G401.6 (cell line): ENCODE measurements around the gene PAN3.

ENCODE experiments used
- FAIRE-seq: peaks from 2 replicates; lab custom pipeline; 2012; peaks lifted over from hg19 to GRCh38; lab: Jason Lieb, UNC

PAN3 gene

DNA sequence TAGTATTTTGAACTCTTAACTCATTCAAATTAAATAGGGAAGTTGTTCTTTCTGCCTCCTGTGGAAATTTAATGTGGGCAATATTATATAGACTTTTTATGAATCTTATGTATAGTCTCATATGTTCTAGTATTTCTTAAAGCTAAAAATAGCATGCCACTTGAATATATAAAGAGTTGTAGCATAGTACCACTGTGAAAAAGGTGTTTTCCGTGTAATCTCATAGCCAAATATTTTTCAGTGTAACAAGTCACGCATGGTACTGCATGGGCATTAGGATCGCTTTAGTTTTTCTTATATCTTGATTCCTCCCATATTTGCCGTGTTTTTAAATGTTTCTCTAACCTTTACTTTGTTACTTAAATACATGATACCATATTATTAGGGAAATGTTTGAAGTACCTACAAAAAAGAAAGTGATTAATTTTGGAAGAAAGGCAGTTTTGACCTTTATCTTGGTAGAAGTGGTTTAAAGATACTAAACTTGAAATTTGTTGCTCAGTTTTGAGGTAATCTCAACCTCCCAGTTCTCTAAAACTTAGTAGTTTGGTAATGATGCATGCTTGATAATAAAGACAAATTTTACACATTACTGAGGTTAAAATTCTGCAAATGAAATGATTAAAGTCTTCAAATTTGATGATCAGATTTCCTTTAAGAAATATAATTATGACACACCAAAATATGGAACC lies 81.2 kb downstream of the PAN3 start:
- FAIRE-seq: no peak

- FAIRE-seq: no peak
Observed at GRCh38 chr13:28220166-28220565, 81.8 kb downstream of the PAN3 start.

DNA sequence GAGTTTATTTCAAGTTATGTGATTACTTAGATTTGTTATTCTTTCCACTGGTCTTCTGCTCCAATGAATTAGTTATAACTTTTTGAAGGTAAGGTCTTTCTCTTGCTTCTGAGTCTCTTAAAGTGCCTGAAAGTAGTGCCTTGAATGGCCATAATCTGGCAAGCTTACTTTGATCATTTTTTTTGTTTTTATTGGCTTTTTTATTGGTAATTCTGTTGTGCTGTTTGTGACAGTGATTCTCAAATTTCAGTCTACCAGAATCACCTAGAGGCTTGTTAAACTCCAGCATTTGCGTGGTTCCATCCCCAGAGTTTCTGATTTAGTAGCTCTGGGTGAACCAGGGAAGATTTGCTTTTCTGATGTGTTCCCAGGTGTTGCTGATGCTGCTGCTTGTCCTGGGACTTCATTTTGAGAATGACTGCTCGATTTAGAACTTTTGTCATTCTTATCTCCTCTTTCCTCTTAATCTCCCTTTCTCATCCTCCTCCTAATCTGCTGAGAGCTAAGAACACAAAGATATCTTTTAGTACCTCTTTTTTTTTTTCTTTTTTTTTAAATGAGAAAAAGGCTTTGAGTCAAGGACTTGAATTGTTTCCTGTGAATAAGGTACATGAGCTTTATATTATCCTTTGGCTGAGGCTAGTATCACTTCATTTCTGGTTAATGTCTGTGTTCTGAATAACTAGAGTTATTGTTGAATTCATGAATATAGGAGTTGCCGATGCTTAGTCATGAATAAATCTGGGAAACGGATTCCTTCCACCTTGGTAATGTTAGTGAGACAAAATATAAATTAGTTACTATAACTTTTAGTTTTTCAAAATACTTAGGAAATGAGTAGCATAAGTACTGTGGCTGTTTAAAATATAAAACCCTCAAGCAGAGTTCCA lies 91.4 kb downstream of the PAN3 start:
- no peak for FAIRE-seq

DNA sequence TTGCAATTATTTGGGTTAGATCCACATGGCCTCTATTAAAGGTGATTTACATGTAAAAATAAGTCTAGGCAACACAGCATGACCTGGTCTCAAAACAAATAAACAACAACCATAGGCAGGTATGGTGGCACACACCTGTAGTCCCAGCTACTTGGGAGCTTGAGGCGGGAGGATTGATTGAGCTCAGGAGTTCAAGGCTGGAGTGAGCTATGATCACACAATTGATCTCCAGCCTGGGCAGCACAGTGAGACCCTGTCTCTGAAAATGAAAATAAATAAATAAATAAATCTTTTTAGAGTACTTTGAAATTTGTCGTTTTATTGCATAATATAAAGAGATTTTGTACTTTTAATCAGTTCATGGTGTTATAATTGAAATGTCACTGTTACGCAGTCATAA lies 93.3 kb downstream of the PAN3 start:
- FAIRE-seq: no peak

DNA sequence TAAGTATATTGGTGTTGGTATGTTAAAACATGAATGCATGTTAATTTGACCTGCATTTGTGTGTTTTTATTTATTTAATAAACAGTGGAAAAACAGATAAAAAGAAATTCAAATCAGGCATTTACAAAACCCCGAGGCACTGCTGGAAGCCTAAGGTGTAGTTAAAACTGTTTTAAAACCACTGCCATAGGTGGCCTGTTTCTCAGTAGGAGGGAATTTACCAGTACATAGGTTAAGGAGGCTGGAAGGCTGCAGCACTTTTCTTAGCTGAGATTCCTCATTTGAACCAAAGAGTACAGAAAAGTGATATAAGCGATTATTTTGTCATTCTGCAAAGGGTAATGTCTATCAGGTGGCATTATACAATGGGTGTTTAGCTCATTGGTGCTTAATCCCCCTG lies 99.6 kb downstream of the PAN3 start:
- no peak for FAIRE-seq

- FAIRE-seq: no peak
Observed at GRCh38 chr13:28239374-28239773, 101.0 kb downstream of the PAN3 start.

DNA sequence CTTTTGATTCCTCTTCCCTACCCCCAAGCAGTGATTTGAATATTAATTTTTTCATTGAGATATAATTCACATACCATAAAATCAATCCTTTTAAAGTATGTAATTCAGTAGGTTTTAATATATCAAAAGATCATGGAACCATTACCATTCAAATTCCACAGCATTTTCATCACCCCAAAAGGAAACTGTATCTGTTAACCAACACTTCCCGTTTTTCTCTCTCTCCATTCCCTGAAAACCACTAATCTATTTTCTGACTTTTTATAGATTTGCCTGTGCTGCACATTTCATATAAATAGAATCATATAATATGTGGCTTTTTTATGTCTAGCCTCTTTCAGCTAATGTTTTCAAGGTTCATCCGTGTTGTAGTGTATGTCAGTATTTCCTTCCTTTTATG lies 107.1 kb downstream of the PAN3 start:
- FAIRE-seq: no peak

GRCh38 chr13:28246891-28247290 lies 108.5 kb downstream of the PAN3 start:
- no peak for FAIRE-seq

DNA sequence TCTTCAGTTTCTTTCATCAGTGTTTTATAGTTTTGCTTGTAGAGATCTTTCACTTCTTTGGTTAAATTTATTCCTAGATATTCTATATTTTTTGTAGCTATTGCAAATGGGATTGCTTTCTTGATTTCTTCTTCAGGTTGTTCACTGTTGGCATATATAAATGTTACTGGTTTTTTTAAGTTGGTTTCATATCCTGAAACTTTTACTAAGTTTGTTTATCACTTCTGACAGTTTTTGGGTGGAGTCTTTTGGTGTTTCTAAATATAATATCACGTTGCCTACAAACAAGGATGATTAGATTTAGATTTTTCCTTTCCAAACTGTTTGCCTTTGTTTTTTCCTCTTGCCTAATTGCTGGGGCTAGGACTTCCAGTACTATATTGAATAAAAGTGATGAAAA lies 109.7 kb downstream of the PAN3 start:
- FAIRE-seq: no peak

GRCh38 chr13:28250542-28250941 lies 112.2 kb downstream of the PAN3 start:
- no peak for FAIRE-seq

DNA sequence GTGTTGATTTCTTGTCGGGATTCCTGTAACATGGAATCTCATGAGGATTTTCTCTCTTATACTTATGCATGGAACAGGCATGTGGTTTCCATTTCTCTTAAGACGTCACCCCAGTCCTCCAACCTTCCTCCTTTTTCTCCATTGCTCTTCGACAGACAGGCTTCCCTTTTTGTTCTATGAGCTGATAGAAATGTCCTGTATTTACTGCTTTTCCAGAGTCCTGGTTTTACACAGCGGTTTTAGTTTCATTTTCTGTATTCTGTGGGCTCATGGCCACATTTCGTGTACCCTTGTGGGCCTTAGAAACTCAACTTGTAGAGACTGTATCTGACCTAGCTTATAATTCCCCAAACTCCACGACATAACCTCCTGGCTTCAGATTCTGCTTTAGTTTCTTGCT lies 113.1 kb downstream of the PAN3 start:
- no peak for FAIRE-seq

DNA sequence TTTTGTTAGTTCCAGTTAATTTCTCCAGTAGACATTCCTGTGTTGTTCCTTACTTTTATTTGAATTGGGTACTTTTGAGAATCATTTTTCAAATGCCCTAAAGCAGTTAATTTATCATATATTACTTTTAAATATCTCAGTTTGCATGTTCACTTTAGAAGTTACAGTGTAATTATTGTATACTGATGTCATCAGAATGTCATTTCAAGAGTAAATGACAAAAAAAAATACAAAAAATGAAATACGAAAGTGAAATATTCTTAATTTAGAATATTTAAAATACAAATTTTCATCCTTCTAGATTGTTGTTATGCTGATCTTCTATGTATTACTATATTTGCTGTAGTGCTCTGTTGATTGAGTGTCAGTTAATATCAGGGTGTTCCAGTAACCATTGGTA lies 114.2 kb downstream of the PAN3 start:
- no peak for FAIRE-seq

DNA sequence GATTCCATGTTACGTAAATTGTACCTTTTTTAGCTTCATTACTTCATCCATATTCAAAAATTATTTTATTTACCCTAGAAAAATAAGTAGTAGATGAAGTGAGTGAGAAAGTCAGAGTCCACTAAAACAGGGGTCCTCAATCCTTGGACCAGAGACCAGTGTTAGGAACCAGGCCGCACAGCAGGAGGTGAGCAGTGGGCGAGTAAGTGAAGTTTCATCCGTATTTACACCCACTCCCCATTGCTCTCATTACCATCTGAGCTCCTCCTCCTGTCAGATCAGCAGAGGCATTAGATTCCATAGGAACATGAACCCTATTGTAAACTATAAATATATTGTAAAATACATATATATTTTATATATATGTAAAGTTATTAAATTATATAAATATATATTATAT lies 119.0 kb downstream of the PAN3 start:
- FAIRE-seq: no peak

GRCh38 chr13:28258417-28258816 lies 120.1 kb downstream of the PAN3 start:
- no peak for FAIRE-seq

DNA sequence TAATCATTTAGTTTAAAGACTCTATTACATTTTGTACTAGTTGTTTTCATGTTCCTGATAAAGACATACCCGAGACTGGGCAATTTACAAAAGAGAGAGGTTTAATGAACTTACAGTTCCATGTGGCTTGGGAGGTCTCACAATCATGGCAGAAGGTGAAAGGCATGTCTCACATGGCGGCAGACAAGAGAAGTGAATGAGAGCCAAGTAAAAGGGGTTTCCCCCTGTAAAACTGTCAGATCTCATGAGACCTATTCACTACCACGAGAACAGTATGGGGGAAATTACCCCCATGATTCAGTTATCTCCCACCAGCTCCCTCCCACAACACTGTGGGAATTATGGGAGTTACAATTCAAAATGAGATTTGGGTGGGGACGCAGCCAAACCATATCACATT lies 129.2 kb downstream of the PAN3 start:
- FAIRE-seq: no peak

DNA sequence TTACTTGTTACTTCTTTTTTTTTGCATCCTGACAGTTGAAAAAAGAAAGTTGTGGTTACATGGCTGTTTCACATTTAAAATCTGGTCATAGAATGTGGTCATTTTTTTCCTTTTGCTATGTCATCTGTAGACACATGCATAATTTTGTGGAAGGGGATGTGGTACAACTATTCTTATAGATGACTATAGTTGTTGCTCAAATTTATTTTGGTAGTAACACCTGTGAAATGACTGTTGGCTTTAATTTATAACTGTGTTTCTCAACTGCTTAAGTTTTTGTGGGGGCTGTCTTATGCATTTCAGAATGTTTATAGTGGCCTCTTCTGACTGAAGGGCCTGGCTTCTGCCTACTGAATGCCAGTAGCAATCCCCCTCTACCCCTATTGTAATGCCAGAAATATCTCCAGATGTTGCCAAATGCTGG lies 130.5 kb downstream of the PAN3 start:
- FAIRE-seq: no peak

GRCh38 chr13:28271056-28271840 lies 132.9 kb downstream of the PAN3 start:
- no peak for FAIRE-seq

DNA sequence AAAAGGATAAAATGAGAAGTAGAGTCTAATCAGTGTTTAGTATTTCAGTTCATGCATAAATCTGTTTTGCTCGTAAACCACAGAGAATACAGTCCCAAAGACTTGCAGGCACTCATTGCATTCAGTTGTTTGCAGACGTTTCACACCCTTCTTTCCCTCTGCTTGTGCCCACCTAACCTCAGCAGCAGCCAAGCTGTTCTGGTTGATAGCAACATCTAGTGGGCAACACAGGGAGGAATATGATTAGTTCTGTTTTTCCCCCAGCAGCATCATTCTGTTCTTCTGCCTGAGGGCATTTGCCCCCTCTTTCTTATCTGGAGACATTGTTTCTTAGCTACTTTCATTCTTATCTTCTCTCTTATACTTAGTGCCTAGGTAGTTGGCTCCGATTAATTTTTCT lies 135.6 kb downstream of the PAN3 start:
- no peak for FAIRE-seq

- FAIRE-seq: no peak
Observed at GRCh38 chr13:28282451-28282850, 144.1 kb downstream of the PAN3 start.

GRCh38 chr13:28283600-28283999 lies 145.3 kb downstream of the PAN3 start:
- FAIRE-seq: no peak

- FAIRE-seq: no peak
Observed at GRCh38 chr13:28286263-28286662, 147.9 kb downstream of the PAN3 start.

GRCh38 chr13:28297341-28297740 lies 159.0 kb downstream of the PAN3 start:
- FAIRE-seq: no peak

DNA sequence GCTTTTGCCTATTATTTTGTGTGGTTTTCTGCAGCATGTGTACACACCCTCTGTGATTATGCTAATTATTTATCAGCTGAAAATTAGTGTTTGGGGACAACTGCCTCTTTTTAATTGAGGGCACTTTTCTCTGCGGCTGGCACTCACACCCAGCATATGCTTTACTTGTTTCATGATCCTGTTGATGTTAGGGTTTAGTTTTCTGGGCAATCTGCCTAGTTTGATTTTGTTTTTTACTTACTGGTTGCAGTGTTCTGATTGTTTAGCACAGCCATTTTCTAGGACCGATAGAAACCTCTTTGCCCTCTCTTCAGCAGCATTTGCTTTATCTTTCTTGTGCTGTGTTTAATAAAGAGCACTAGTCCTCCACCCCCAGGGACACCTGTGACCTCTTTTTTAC lies 161.6 kb downstream of the PAN3 start:
- no peak for FAIRE-seq
